HG03571 (cell line): ENCODE measurements around the gene CNTNAP1.
"Not testable (repeated sequence)": the region's sequence is repeated elsewhere in the genome, so short reads cannot be mapped to it uniquely, and the experiment has no call there.

Experiments used
- ATAC-seq: cut with Tn5 transposase; IDR thresholded peaks from one replicate; pipeline ENCODE4 v1.9.1; 2021; ENCODE audit not compliant: unreplicated experiment

CNTNAP1 gene

GRCh38 chr17:42723636-42724035, 41.3 kb downstream of the CNTNAP1 start:
- ATAC-seq, result no peak

GRCh38 chr17:42725143-42725542, 42.8 kb downstream of the CNTNAP1 start:
- no peak for ATAC-seq

- no peak for ATAC-seq
Measured at GRCh38 chr17:42740699-42741098, 58.4 kb downstream of the CNTNAP1 start.

- not testable (repeated sequence) for ATAC-seq
Measured at GRCh38 chr17:42742916-42743315, 60.6 kb downstream of the CNTNAP1 start.

- no peak for ATAC-seq
Measured at GRCh38 chr17:42743595-42744282, 61.4 kb downstream of the CNTNAP1 start.

- peak; percentile 47 for ATAC-seq
Measured at GRCh38 chr17:42744283-42744805, 62.0 kb downstream of the CNTNAP1 start.

GRCh38 chr17:42744806-42745617, 62.7 kb downstream of the CNTNAP1 start, which contains the start of gene EZH1:
EZH1 (minus strand) TSS chr17:42745040; CDS start chr17:42728941, 16,099 bp downstream.
- peak; percentile 67 for ATAC-seq

- ATAC-seq, result no peak
Measured at GRCh38 chr17:42748202-42748907, 66.0 kb downstream of the CNTNAP1 start.

- ATAC-seq, result no peak
Measured at GRCh38 chr17:42748908-42749798, 66.8 kb downstream of the CNTNAP1 start.
